ENCODE results near the gene RPS3.

DNA sequence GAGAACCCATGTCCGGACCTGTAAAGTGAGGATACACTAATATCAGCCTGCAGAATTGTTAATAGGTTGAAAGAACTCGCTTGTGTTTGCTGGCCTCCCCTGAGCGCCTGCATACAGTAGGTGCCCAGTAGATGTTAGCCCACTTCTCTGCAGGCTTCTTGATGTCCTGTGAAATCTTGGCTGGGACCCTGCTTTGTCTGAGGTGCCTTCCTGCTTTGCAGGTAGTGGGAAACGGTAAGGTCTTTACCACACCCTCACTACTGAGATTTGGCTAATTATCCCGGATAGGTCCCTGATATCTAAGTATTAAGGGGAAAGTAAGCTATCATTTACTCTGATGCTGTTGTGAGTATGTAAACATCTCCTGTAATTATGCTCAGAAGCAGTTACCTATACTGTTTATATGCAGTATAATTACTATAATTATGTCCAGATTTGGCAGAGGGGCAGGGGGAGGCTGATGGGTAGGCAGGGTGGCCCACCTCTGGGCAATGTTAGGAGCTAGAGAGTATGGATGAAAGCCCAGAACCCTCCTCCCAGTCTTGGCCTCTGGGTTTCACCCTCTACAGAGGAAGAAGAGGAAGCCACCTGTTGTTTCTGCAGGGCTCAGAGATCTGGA is 46.6 kb upstream of the RPS3 start:
- TF ChIP-seq CTCF (IDR thresholded peaks at IDR 0.05 in 2 of 3, conservative IDR thresholded peaks at IDR 0.05 in 1 of 3; ENCODE audit: borderline replicate concordance in 1 of 3, insufficient read depth in 1 of 3, low read depth in 2 of 3, low read length in 2 of 3): no peak
- no peak for TF ChIP-seq JUND (IDR thresholded peaks at IDR 0.05)
- no peak for TF ChIP-seq POLR2A (IDR thresholded peaks at IDR 0.05; ENCODE audit: borderline replicate concordance, extremely low read depth, insufficient read depth, insufficient read length)
